Measurements from ENCODE around the gene MAK. TPM values are rescaled to one million over a fixed set of nuclear protein-coding genes. Genes with fewer than 3 reads are reported as not detected.

Gene MAK
- total RNA-seq, 1 experiment from 2014 or later, result 0.22 TPM

GRCh38 chr6:10880366-10880765 is 42.0 kb upstream of the MAK start:
- no peaks in the 10 kb centered on the region for H3K27me3 ChIP-seq (ENCODE audit: insufficient read depth, low read length)
- POLR2A ChIA-PET, result no interaction called here
- H3K4me2 ChIP-seq (ENCODE audit: low read length), result no peak overlapping the region
- no peak for DNase-seq (ENCODE audit: low read depth, low spot score)
- no peaks in the 10 kb centered on the region for H3K9me3 ChIP-seq (ENCODE audit: control insufficient read depth in 1 of 2, insufficient read depth in 1 of 2, low read depth in 1 of 2, low read length in 2 of 2)
- RAD21 ChIA-PET (ENCODE audit: low non-redundant PET in 1 of 2, low total read pairs in 2 of 2, uncharacterized antibody in 2 of 2, unreplicated experiment in 2 of 2), result no interaction called here
- H3K36me3 ChIP-seq (ENCODE audit: control insufficient read depth in 1 of 2, insufficient read depth in 2 of 2, low read length in 2 of 2), result no peaks in the 10 kb centered on the region
- TF ChIP-seq EGR1 (IDR thresholded peaks at IDR 0.05; ENCODE audit: low read depth), result no peak
- TF ChIP-seq CBX3 (IDR thresholded peaks at IDR 0.05; ENCODE audit: low read depth), result no peak
- no peak for TF ChIP-seq ELF1 (IDR thresholded peaks at IDR 0.05; ENCODE audit: borderline replicate concordance, low read depth)
- TF ChIP-seq ZBTB33 (IDR thresholded peaks at IDR 0.05; ENCODE audit: extremely low read depth, insufficient replicate concordance, low read length), result no peak
- TF ChIP-seq ZNF274 (IDR thresholded peaks at IDR 0.05; ENCODE audit: low read depth, low read length), result no peak
- no peak for TF ChIP-seq SIN3A (IDR thresholded peaks at IDR 0.05; ENCODE audit: low read depth)
- no peak for TF ChIP-seq CTCF (IDR thresholded peaks at IDR 0.05 in 2 of 3, conservative IDR thresholded peaks at IDR 0.05 in 1 of 3; ENCODE audit: borderline replicate concordance in 1 of 3, insufficient read depth in 1 of 3, low read depth in 2 of 3, low read length in 2 of 3)
- no peak for TF ChIP-seq TCF7L2 (IDR thresholded peaks at IDR 0.05; ENCODE audit: borderline replicate concordance, extremely low read depth, insufficient read depth, insufficient read length)
- TF ChIP-seq SP1 (IDR thresholded peaks at IDR 0.05; ENCODE audit: low read depth), result no peak
- no peaks in the 10 kb centered on the region for H4K20me1 ChIP-seq (ENCODE audit: insufficient read depth)
- no peak overlapping the region for H2AFZ ChIP-seq (ENCODE audit: low read depth, low read length, poor library complexity, severe bottlenecking)
- H3K4me1 ChIP-seq (ENCODE audit: control insufficient read depth in 1 of 2, insufficient read depth in 2 of 2, low read length in 2 of 2), result no peaks in the 10 kb centered on the region
- no peaks in the 10 kb centered on the region for H3K9me2 ChIP-seq (ENCODE audit: insufficient read depth)
- no peak overlapping the region for H3K9ac ChIP-seq (ENCODE audit: low read length)
- no peak for ATAC-seq
- H3K79me2 ChIP-seq (ENCODE audit: insufficient read depth, low read length), result no peaks in the 10 kb centered on the region
- intact Hi-C loops (cut with micrococcal nuclease), result no loop called here
- CTCF ChIA-PET, result no interaction called here
- BruUV-seq (replicated peaks), result no TSS peak
- H3K4me3 ChIP-seq (replicated peaks in 1 of 2; ENCODE audit: low read depth in 1 of 2, low read length in 2 of 2), result no peak overlapping the region
- no peak overlapping the region for H3K27ac ChIP-seq (ENCODE audit: low read depth, low read length)
